Measurements from ENCODE around the gene TLCD3A. TPM values are rescaled to one million over a fixed set of nuclear protein-coding genes. Genes with fewer than 3 reads are reported as not detected.

TLCD3A gene
- total and polyA plus RNA-seq, 10 of the 15 experiments (the other 5 are each of a cell fraction or from before 2014, with no cell fraction given) = 2.9 to 29.7 (median 17.8) TPM

DNA sequence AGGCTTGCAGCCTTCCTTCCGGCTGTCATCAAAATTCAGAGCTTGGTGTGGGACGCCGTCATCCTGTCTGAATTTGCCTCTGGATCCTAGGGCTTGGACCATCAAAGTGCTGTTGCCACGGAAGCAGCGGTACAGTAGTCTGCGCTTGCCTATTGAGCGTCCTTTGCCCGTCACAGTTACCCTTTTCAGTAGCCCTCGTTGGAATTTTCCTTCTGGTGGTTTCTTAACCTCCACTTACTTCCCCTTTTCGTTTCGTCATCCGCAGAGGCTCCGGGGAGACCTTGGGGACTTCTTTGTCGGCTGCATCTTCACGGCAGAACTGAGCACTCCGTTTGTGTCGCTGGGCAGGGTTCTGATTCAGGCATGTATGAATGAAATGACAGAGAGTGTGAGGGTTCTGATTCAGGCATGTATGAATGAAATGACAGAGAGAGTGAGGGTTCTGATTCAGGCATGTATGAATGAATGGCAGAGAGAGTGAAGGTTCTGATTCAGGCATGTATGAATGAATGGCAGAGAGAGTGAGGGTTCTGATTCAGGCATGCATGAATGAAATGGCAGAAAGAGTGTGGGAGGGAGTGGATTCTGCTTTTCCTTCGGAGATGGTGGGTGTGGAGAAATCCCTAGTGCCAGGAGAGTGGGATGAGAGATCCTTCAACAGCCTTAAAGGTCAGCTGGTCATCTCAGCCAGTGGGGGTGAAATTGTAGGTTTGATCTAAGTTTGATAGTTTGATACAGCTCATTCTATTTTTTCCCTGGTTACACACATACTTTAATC lies 8.0 kb downstream of the TLCD3A start (continued):
- TF ChIP-seq RAD21 (IDR thresholded peaks at IDR 0.05; ENCODE audit: insufficient read depth, low read depth, low read length) (no peak), MXI1 (IDR thresholded peaks at IDR 0.05; ENCODE audit: low read depth, low read length) (peak; percentile 35; the same call in 1 of the 2 replicates), SPI1 (IDR thresholded peaks at IDR 0.05; ENCODE audit: borderline replicate concordance, insufficient read depth, low read depth, low read length) (peak; percentile 32; the same call in 1 of the 2 replicates), RELA (IDR thresholded peaks at IDR 0.05; ENCODE audit: borderline replicate concordance, partially characterized antibody) (peak; percentile 37), RUNX3 (IDR thresholded peaks at IDR 0.05; ENCODE audit: low read length) (peak; percentile 85), CREB1 (IDR thresholded peaks at IDR 0.05; ENCODE audit: low read depth) (peak; percentile 81), MEF2B (IDR thresholded peaks at IDR 0.05; ENCODE audit: partially characterized antibody, poor library complexity, severe bottlenecking) (peak; percentile 67), MAX (IDR thresholded peaks at IDR 0.05; ENCODE audit: low read depth, low read length) (0 out of 2 replicates have a peak, but pooled peaks have one; percentile 19), POLR2A (IDR thresholded peaks at IDR 0.05; ENCODE audit: low read depth, low read length) (peak; percentile 44; the same call in 1 of the 2 replicates), NFIC (IDR thresholded peaks at IDR 0.05; ENCODE audit: low read depth, low read length) (peak; percentile 62; the same call in 1 of the 2 replicates), IKZF1 (conservative IDR thresholded peaks at IDR 0.05) (peak; percentile 87), ZBED1 (IDR thresholded peaks at IDR 0.05; ENCODE audit: borderline replicate concordance) (peak; percentile 39; the same call in 1 of the 2 replicates), NRF1 (conservative IDR thresholded peaks at IDR 0.05; ENCODE audit: low read depth, low read length) (0 out of 2 replicates have a peak, but pooled peaks have one; percentile 4), POLR2AphosphoS5 (IDR thresholded peaks at IDR 0.05; ENCODE audit: low read length) (peak; percentile 51; the same call in 1 of the 2 replicates), GATAD2B (conservative IDR thresholded peaks at IDR 0.05; ENCODE audit: low read depth) (no peak; the same call in 1 of the 2 replicates), RFX5 (IDR thresholded peaks at IDR 0.05; ENCODE audit: low read depth, low read length) (0 out of 2 replicates have a peak, but pooled peaks have one; percentile 30), MYC (IDR thresholded peaks at IDR 0.05; ENCODE audit: insufficient read depth, insufficient read length, insufficient replicate concordance, low read length, severe bottlenecking) (no peak)
